ENCODE results near the gene FBXO8.
A peak's percentile ranks its signal among the peaks of the same experiment; 100 is the strongest.

FBXO8 gene

GRCh38 chr4:174286870-174287269 is 3.4 kb upstream of the FBXO8 start:
- H3K4me3 ChIP-seq (ENCODE audit: control insufficient read depth, low read depth, low read length), result no peak overlapping the region
- no peak for DNase-seq (ENCODE audit: low read depth)
- no peak for TF ChIP-seq CTCF (IDR thresholded peaks at IDR 0.05; ENCODE audit: control insufficient read depth, insufficient read depth, low read depth, low read length, missing control alignments)

DNA sequence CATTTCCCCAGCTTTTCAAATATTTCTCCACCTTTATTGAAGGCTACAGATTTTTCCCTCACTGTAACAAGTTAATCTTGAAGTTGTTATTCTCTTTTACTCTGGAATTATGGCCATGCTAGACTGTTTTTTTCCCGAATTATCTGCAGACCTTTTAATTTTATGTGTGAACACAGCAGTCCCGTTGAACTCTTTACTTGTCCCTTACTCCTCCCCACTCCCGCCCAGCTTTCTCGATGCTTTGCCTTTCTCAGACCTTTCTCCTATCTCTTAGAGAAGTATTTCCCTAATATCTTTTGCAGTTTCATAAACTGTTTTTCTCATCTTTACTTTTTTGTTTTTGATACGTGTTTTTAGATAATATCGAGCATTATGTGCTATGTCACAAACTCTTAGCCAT is 1.0 kb upstream of the FBXO8 start:
- H3K4me3 ChIP-seq (ENCODE audit: control insufficient read depth, low read depth, low read length), result peak overlapping the region; percentile 65
- no peak for TF ChIP-seq CTCF (IDR thresholded peaks at IDR 0.05; ENCODE audit: control insufficient read depth, insufficient read depth, low read depth, low read length, missing control alignments)
- no peak for DNase-seq (ENCODE audit: low read depth)

DNA sequence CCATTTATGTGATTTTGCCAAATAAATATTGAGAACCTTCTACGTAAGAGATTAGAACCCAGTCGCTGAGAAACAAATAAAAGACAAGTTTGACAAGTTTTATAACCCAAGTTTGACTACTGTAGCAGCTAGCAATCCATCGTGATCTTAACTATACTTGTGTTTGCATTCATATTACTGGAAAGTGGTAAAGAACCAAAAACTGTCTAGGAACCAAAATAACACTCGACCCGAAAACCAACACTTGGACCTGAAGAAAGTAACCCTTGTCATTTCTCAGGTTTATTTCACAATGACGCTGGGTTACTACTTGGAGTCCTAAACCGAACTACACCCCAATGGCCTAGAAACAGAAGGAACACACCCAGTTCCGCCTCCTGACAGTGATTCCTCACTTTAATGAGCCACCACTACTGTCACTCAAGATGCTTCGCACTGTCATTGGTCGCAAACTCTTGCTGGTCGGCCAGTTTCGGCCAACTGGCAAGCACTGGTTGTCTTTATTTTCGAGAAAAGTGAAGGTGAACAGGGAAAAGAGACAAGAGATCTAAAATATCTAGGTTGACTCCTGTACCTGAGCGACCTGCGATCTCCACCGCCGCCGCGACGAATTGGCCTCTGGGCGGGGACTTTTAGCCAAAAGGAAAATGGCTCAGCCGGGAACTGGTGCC is 496 bp downstream of the FBXO8 start:
- no peak for TF ChIP-seq CTCF (IDR thresholded peaks at IDR 0.05; ENCODE audit: control insufficient read depth, insufficient read depth, low read depth, low read length, missing control alignments)
- peak; percentile 78 for DNase-seq (ENCODE audit: low read depth)
- peak overlapping the region; percentile 65 for H3K4me3 ChIP-seq (ENCODE audit: control insufficient read depth, low read depth, low read length)

DNA sequence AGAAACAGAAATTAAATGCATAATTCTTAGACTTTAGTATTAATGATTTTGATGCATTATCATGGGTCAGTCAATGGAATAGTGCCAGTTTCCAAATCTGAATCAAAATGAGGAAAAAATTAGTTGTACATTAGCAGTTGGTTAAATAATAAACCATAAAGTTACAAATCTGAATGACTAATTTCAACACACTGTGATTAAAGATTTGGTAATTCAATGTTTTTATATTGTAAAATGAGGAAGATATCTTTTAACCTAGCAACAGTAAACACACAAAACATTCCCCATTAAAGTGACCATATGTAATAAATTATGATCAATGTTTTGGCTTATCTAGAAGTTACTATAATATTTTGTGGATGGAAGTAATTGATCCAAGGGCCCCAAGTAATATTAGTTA is 1.6 kb downstream of the FBXO8 start:
- no peak overlapping the region for H3K4me3 ChIP-seq (ENCODE audit: control insufficient read depth, low read depth, low read length)
- no peak for DNase-seq (ENCODE audit: low read depth)
- TF ChIP-seq CTCF (IDR thresholded peaks at IDR 0.05; ENCODE audit: control insufficient read depth, insufficient read depth, low read depth, low read length, missing control alignments), result no peak

- TF ChIP-seq CTCF (IDR thresholded peaks at IDR 0.05; ENCODE audit: control insufficient read depth, insufficient read depth, low read depth, low read length, missing control alignments), result no peak
- no peak overlapping the region for H3K4me3 ChIP-seq (ENCODE audit: control insufficient read depth, low read depth, low read length)
- no peak for DNase-seq (ENCODE audit: low read depth)
Measured at GRCh38 chr4:174281182-174281737, 2.2 kb downstream of the FBXO8 start.

DNA sequence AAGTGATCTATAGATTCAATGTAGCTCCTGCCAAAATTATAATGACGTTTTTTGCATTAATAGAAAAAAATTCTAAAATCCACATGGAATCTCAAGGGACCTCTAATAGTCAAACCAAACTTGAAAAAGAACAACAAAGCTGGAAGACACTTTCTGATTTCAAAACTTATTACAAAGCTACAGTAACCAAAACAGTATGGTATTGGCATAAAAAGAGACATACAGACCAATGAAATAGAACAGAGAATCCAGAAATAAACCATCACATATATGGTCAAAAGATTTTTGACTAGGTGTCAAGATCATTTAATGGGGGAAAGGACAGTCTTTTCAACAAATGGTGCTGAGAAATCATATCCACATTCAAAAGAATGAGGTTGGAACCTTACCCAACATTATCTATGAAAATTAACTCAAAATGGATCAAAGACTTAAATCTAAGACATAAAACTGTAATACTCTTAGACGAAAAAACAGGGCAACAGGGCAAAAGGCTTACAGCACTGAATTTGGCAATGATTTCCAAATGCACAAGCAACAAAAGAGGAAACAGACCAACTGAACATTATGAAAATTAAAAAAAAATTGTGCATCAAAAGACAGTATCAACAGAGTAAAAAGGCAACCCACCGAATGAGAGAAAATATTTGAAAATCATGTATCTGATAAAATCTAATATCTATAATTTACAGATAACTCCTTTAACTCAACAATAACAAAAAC is 3.9 kb downstream of the FBXO8 start:
- DNase-seq (ENCODE audit: low read depth), result no peak
- no peak overlapping the region for H3K4me3 ChIP-seq (ENCODE audit: control insufficient read depth, low read depth, low read length)
- no peak for TF ChIP-seq CTCF (IDR thresholded peaks at IDR 0.05; ENCODE audit: control insufficient read depth, insufficient read depth, low read depth, low read length, missing control alignments)
